HG03108 (cell line): ENCODE results near the gene PIGZ.

Experiments
- ATAC-seq: cut with Tn5 transposase; IDR thresholded peaks from one replicate; pipeline ENCODE4 v1.9.1; 2021; ENCODE audit warnings: moderate library complexity; ENCODE audit not compliant: unreplicated experiment

Gene PIGZ

GRCh38 chr3:196918968-196919367 lies 49.7 kb downstream of the PIGZ start:
- ATAC-seq, result no peak

- ATAC-seq, result no peak
Measured at GRCh38 chr3:196916995-196917394, 51.6 kb downstream of the PIGZ start.

GRCh38 chr3:196916221-196916620 lies 52.4 kb downstream of the PIGZ start:
- ATAC-seq, result no peak

- no peak for ATAC-seq
Measured at GRCh38 chr3:196915375-196915774, 53.3 kb downstream of the PIGZ start.

DNA sequence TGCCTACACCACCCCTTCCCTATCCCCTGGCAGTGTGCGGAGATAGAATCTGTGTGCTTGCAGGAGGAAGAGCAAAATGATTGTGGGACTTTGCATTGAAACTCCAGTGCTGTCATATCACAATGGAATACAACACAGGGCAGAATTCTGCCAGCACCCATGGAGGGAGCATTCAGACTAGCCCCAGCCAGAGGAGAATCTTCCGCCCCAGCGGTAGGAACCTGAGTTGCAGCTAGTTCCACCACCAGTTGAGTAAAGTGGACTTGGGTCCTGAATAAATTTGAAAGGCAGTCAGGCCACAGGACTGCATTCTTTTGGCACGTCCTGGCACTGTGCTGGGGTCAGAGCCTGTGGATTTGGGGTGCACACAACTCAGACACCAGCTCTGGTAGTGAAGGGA lies 53.8 kb downstream of the PIGZ start:
- no peak for ATAC-seq

DNA sequence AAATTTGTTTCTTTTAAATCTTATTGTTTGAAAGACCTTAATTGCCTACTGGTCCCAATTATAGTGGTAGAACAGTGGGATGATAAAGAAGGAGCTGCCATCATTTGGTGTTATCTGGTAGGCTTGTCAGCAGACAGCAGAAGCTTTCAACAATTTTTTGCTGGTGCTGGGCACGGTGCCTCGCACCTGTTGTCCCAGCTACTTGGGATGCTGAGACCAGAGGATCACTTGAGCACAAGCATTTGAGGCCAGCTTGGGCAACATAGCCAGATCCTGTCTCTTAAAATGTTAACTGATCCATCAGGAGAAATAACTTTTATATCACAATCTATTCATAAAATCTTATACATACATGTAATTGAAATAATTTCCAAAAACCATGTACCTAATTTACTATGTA lies 64.9 kb downstream of the PIGZ start:
- ATAC-seq, result no peak

DNA sequence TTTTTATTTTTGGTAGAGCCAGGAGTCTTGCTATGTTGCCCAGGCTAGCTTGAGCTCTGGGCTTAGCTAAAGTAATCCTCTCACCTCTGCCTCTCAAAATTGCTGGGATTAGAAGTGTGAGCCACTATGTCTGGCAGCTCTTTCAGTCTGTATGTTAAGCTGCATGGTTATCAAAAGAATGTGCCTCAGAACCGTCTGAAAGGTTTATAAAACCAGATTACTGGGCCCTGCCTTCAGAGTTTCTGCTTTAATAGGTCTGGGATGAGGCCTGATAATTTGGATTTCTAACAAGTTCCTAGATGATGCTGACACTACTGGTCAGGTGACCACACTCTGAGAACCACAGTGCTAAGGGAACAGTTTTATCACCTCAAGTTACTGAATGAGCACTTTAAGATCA lies 66.3 kb downstream of the PIGZ start:
- no peak for ATAC-seq

- no peak for ATAC-seq
Measured at GRCh38 chr3:196901768-196902167, 66.9 kb downstream of the PIGZ start.
